AG09309 (cell line): Measurements from ENCODE around the gene TTC12.

ENCODE experiments used
- DNase-seq: peaks from one replicate; pipeline ENCODE4 v3.0.0-alpha.2; 2010; ENCODE audit warnings: low read depth
- H3K4me3 ChIP-seq: 2 replicates; pipeline ENCODE4 v1.5.1; 2011; ENCODE audit warnings: mild to moderate bottlenecking, low read depth, low read length, moderate library complexity; ENCODE audit not compliant: control insufficient read depth
- CTCF ChIP-seq: IDR thresholded peaks from 2 replicates; pipeline ENCODE4 v1.5.1; 2011; ENCODE audit warnings: mild to moderate bottlenecking, low read depth, low read length, inconsistent platforms; ENCODE audit not compliant: insufficient read depth, control insufficient read depth; ENCODE audit errors: missing control alignments

TTC12 gene

GRCh38 chr11:113393501-113393985 lies 79.2 kb downstream of the TTC12 start:
- DNase-seq = no peak

GRCh38 chr11:113394919-113395318 lies 80.5 kb downstream of the TTC12 start:
- no peak for TF ChIP-seq CTCF
- DNase-seq = no peak
- no peak overlapping the region for H3K4me3 ChIP-seq

More at GRCh38 chr11:113393501-113393985, 79.2 kb downstream of the TTC12 start:
- TF ChIP-seq CTCF = no peak
- no peak overlapping the region for H3K4me3 ChIP-seq

GRCh38 chr11:113395782-113396336 lies 81.5 kb downstream of the TTC12 start:
- DNase-seq = no peak
- TF ChIP-seq CTCF = no peak
- no peak overlapping the region for H3K4me3 ChIP-seq

GRCh38 chr11:113396690-113397089 lies 82.3 kb downstream of the TTC12 start:
- H3K4me3 ChIP-seq = no peak overlapping the region
- TF ChIP-seq CTCF = no peak
- no peak for DNase-seq

GRCh38 chr11:113397212-113397611 lies 82.8 kb downstream of the TTC12 start:
- H3K4me3 ChIP-seq = no peak overlapping the region
- no peak for TF ChIP-seq CTCF
- DNase-seq = no peak

GRCh38 chr11:113397821-113398220 lies 83.4 kb downstream of the TTC12 start:
- no peak for DNase-seq
- H3K4me3 ChIP-seq = no peak overlapping the region
- TF ChIP-seq CTCF = no peak

- H3K4me3 ChIP-seq = no peak overlapping the region
- no peak for DNase-seq
- TF ChIP-seq CTCF = no peak
Measured at GRCh38 chr11:113398669-113399430, 84.5 kb downstream of the TTC12 start.
